Heart left ventricle (tissue), 16 donors: Measurements from ENCODE around the gene FSD1. TPM values are rescaled to one million over a fixed set of nuclear protein-coding genes. Genes with fewer than 3 reads are reported as not detected.

ENCODE experiments used
- ATAC-seq, 4 donors: fragments of 200-7000 bp; cut with Tn5 transposase; one replicate each; pipeline ENCODE4 v1.9.1; 2020 to 2022; ENCODE audit warnings: moderate library complexity in 4 of 4, mild to moderate bottlenecking in 3 of 4, moderate number of reproducible peaks in 1 of 4
- DNase-seq, 5 donors: peaks; one replicate each; pipeline ENCODE4 v3.0.0-alpha.2; 2020
- H3K27ac ChIP-seq, 12 donors: fragments of 200-600 bp; sonication (generic) in 4 of 12; one replicate each; pipeline versions ENCODE4 v1.5.0 to v1.8.0; 2016 to 2022; ENCODE audit warnings: mild to moderate bottlenecking in 2 of 12
- H3K27me3 ChIP-seq, 9 donors: fragments of 200-600 bp; sonication (generic) in 2 of 9; one replicate each; pipeline versions ENCODE4 v1.5.1 to v1.8.0; 2016 to 2022; ENCODE audit warnings: mild to moderate bottlenecking in 3 of 9
- H3K36me3 ChIP-seq, 9 donors: fragments of 200-600 bp; sonication (generic) in 2 of 9; one replicate each; pipeline versions ENCODE4 v1.5.0 to v1.8.0; 2018 to 2022; ENCODE audit warnings: mild to moderate bottlenecking in 2 of 9
- H3K4me1 ChIP-seq, 12 donors: fragments of 200-600 bp; sonication (generic) in 4 of 12; one replicate each; pipeline versions ENCODE4 v1.5.0 to v1.8.0; 2016 to 2022; ENCODE audit warnings: mild to moderate bottlenecking in 3 of 12
- H3K4me3 ChIP-seq, 12 donors: fragments of 200-600 bp; sonication (generic) in 4 of 12; one replicate each; pipeline versions ENCODE4 v1.5.0 to v1.8.0; 2017 to 2022; ENCODE audit warnings: mild to moderate bottlenecking in 9 of 12, moderate library complexity in 4 of 12
- H3K9me3 ChIP-seq, 12 donors: fragments of 200-600 bp; sonication (generic) in 4 of 12; one replicate each; pipeline versions ENCODE4 v1.5.0 to v1.8.0; 2016 to 2022; ENCODE audit warnings: mild to moderate bottlenecking in 1 of 12
- CTCF ChIP-seq, 12 donors: fragments of 200-600 bp; sonication (generic) in 4 of 12; IDR thresholded peaks; one replicate each; pipeline versions ENCODE4 v1.5.0 to v1.8.0; 2018 to 2022; ENCODE audit warnings: antibody characterized with exemption in 12 of 12, mild to moderate bottlenecking in 5 of 12
- POLR2A ChIP-seq, 2 donors: fragments of 450-650 bp; IDR thresholded peaks; one replicate each; pipeline ENCODE4 v1.6.1; 2017; ENCODE audit warnings: antibody characterized with exemption in 2 of 2, mild to moderate bottlenecking in 2 of 2, moderate library complexity in 2 of 2
- WGBS, 4 donors: extraction: QIAGEN DNeasy Blood & Tissue Kit in 2 of 4; methylation state at CpG; one replicate each; pipeline versions ENCODE4 v1.1.5 to v1.1.7; 2013 to 2018; 5-methylcytosine and 5-hydroxymethylcytosine counted together
- intact Hi-C, 10 donors: fragments of 100-400 bp; cut with DNase I; formaldehyde crosslinking; loops; one replicate each; pipeline versions ENCODE4 v1.11.1 to v1.14.2; 2022
- polyA plus RNA-seq, 2 donors: library from polyadenylated mRNA; stranded (reverse); fragments of 200-250 nt; gene quantifications; one replicate each; pipeline ENCODE4 v1.2.3, GENCODE V29; 2013
- total RNA-seq, 9 donors: library from RNA; depleted of rRNA in 2 of 9; stranded (reverse); fragments of >200 nt in 2 of 9; fragmentation: NEBNext Ultra II Directional in 3 of 9; extraction: Animal tissue kit (Norgen Biotek cat#: 25700) in 3 of 9; gene quantifications; one replicate each; pipeline versions ENCODE4 v1.1.0 to v1.2.4, GENCODE V29; 2016 to 2023
- donor health status: ischemic (EF 13 %, LVEDD 7.1; RV severe dilation, severe dysfunction).
- donor health status: healthy with polysubstance abuse.
- donor health status: DM: no; HTN: yes; CAD: no.
- donor health status: DM: no; HTN: no; CAD: no.
- donor health status: ischemic (EF 25% LVEDD 6.9; RV normal size, moderate dysfunction).
- donor health status: ischemic (EF 25% LVEDD 5.7; RV mildly dilated, moderate dysfunction).
- donor health status: healthy.
- donor health status: DM: yes; HTN: yes; CAD: no.
- donor health status: ischemic (EF 35%, LVEDD 5.7; RV mildly dilated, moderate dysfunction).
- donor health status: nonischemic (EF 11% LVEDD 7.7; RV severe dilation, severe dysfunction).
- donor health status: DM: yes; HTN: yes; CAD: no.
- donor health status: PGD.
- donor health status: ischemic (EF 29% LVEDD 5.4; RV normal size, mild dysfunction).
- donor health status: nonischemic (EF 23%, LVEDD 6.1; RV moderate dilation, normal function).

The FSD1 gene
- total and polyA plus RNA-seq, 11 donors, result 0.04 to 1.2 TPM; not detected in 9

- DNase-seq (peak in 1 of 5 donors; percentile 36), ATAC-seq (peak in 3 of 4 donors; percentile 2 to 13 (median 11))
- H3K36me3 ChIP-seq, result peaks cover 0 to 45% (median 25%) of the 10 kb centered on the region in 9 donors
- no peaks in the 10 kb centered on the region for H3K27me3 ChIP-seq
- peaks cover 4 to 63% (median 55%) of the 10 kb centered on the region in 12 donors for H3K4me1 ChIP-seq
- peak overlapping the region in 3 of 12 donors; percentile 31 to 50 (median 47) for H3K4me3 ChIP-seq
- intact Hi-C loops, result loop anchor here in 1 of 10 donors (2.0 kb wide), 1 partner anchor 33 kb away; the partner anchor contains the start of gene SH3GL1
- WGBS, 4 donors, result 40 to 48% (median 45%) methylated on average over 16 to 19 of the region's 19 CpGs
- peak overlapping the region; percentile 2 to 94 (median 73) for H3K27ac ChIP-seq
- H3K9me3 ChIP-seq, result no peaks in the 10 kb centered on the region
- TF ChIP-seq POLR2A (IDR thresholded peaks at IDR 0.05) (no peak), CTCF (IDR thresholded peaks at IDR 0.05) (no peak)
Measured at GRCh38 chr19:4368128-4368820, 63.9 kb downstream of the FSD1 start.

- Histone ChIP-seq H3K4me1 (peaks cover 10 to 74% (median 65%) of the 10 kb centered on the region in 12 donors), H3K36me3 (peaks cover 0 to 35% (median 15%) of the 10 kb centered on the region in 9 donors), H3K4me3 (peak overlapping the region in 10 of 12 donors; percentile 11 to 50 (median 36)), H3K27ac (peak overlapping the region; percentile 2 to 94 (median 75)), H3K9me3 (no peaks in the 10 kb centered on the region), H3K27me3 (no peaks in the 10 kb centered on the region)
- intact Hi-C loops, result loop anchor here in 1 of 10 donors (2.0 kb wide), 1 partner anchor 32 kb away; the partner anchor contains the start of gene SH3GL1
- ATAC-seq, result peak; percentile 19 to 57 (median 33)
- no peak for TF ChIP-seq CTCF (IDR thresholded peaks at IDR 0.05)
- TF ChIP-seq POLR2A (IDR thresholded peaks at IDR 0.05), result no peak
- 53 to 76% (median 54%) methylated on average over 21 to 25 of the region's 25 CpGs for WGBS, 4 donors
- DNase-seq, result peak; percentile 55 to 79 (median 70)
Measured at GRCh38 chr19:4369109-4369887, 64.9 kb downstream of the FSD1 start.

GRCh38 chr19:4369888-4370260, 65.5 kb downstream of the FSD1 start:
- Histone ChIP-seq H3K4me3 (peak overlapping the region in 9 of 12 donors; percentile 23 to 50 (median 38)), H3K27ac (peak overlapping the region in 11 of 12 donors; percentile 58 to 94 (median 76)), H3K9me3 (no peaks in the 10 kb centered on the region), H3K27me3 (no peaks in the 10 kb centered on the region), H3K4me1 (peaks cover 16 to 79% (median 71%) of the 10 kb centered on the region in 12 donors), H3K36me3 (peaks cover 0 to 32% (median 13%) of the 10 kb centered on the region in 9 donors)
- WGBS, 4 donors, result 35 to 58% (median 41%) methylated on average over 6 to 21 of the region's 21 CpGs
- peak in 3 of 5 donors; percentile 51 to 83 (median 65) for DNase-seq
- ATAC-seq, result peak in 2 of 4 donors; percentile 9 to 49
- intact Hi-C loops, result loop anchor here in 1 of 10 donors (2.0 kb wide), 1 partner anchor 31 kb away; the partner anchor contains the start of gene SH3GL1
- TF ChIP-seq POLR2A (IDR thresholded peaks at IDR 0.05) (no peak), CTCF (IDR thresholded peaks at IDR 0.05) (peak; percentile 16 to 62 (median 38))
